ENCODE data around the gene LIN7C.

Gene LIN7C

DNA sequence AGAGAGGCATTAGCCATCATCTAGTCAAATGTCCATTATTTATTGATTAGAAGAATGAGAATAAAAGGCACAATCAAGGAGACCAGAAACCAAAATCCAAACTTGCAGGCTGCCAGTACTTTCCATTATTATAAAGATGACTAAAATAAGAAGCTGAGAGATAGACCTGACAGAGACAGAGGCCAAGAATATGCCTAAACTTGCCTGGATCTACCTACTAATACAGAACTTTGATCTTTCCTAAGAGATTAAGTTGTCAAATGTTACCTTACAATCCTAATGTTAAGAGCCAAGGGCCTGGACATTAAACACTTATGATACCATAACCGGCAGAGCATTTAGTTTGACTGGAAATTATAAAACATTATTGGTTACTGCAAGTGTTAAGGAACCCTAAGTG, 40.2 kb downstream of the LIN7C start:
- Histone ChIP-seq H3K36me3 (no peaks in the 10 kb centered on the region), H3K4me3 (ENCODE audit: low read depth, low read length) (no peak overlapping the region), H3K9me3 (no peaks in the 10 kb centered on the region), H3K4me1 (no peaks in the 10 kb centered on the region; the same call in 1 of the 2 replicates), H3K27me3 (no peaks in the 10 kb centered on the region)
- TF ChIP-seq, protein P1, sequence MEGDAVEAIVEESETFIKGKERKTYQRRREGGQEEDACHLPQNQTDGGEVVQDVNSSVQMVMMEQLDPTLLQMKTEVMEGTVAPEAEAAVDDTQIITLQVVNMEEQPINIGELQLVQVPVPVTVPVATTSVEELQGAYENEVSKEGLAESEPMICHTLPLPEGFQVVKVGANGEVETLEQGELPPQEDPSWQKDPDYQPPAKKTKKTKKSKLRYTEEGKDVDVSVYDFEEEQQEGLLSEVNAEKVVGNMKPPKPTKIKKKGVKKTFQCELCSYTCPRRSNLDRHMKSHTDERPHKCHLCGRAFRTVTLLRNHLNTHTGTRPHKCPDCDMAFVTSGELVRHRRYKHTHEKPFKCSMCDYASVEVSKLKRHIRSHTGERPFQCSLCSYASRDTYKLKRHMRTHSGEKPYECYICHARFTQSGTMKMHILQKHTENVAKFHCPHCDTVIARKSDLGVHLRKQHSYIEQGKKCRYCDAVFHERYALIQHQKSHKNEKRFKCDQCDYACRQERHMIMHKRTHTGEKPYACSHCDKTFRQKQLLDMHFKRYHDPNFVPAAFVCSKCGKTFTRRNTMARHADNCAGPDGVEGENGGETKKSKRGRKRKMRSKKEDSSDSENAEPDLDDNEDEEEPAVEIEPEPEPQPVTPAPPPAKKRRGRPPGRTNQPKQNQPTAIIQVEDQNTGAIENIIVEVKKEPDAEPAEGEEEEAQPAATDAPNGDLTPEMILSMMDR (IDR thresholded peaks at IDR 0.05; ENCODE audit: low read depth, low read length): no peak
- DNase-seq: no peak

DNA sequence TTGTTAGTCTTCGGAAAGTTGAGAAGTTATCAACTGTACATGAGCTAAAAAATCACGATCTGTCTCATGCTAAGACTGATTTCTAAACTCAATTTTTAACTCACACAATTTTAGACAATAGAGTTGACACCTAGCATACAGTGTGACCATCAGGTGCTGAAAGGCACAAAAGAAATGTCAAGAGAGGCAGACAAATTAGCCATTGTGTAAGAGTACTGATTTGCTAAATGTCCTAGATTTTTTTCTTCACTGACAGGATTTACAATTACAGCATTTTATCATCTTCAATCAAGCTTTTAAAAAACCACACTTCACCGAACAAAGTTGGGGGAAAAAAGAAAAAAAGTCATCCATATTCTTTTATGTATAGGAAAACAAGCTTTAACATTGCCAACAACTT, 40.9 kb downstream of the LIN7C start:
- H3K36me3 ChIP-seq: no peaks in the 10 kb centered on the region
- TF ChIP-seq, protein P1 (IDR thresholded peaks at IDR 0.05; ENCODE audit: low read depth, low read length): no peak
- DNase-seq: no peak
- H3K4me1 ChIP-seq: no peaks in the 10 kb centered on the region
- H3K27me3 ChIP-seq: no peaks in the 10 kb centered on the region
- H3K9me3 ChIP-seq: no peaks in the 10 kb centered on the region
- no peak overlapping the region for H3K4me3 ChIP-seq (ENCODE audit: low read depth, low read length)

DNA sequence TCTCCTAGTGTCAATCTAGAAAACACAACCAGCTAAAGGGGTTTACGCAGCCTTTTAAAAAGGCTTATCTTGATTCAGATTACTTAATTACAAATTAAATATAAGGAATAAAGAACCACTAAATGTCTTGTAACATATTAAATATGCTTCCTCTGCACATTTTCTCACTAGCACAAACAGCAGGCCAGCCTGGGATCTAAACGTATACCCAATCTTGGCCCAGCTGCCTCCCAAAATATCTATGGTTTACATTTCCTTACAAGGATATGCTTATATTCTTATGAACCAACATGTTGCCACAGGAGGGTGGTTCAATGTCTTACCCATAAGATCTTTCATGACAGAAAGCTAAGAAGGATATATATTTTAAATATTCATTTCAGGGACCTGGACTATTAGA, 41.7 kb downstream of the LIN7C start:
- TF ChIP-seq, protein P1 (IDR thresholded peaks at IDR 0.05; ENCODE audit: low read depth, low read length): no peak
- H3K4me3 ChIP-seq (ENCODE audit: low read depth, low read length): no peak overlapping the region
- H3K9me3 ChIP-seq: no peaks in the 10 kb centered on the region
- H3K27me3 ChIP-seq: no peaks in the 10 kb centered on the region
- DNase-seq: no peak
- no peaks in the 10 kb centered on the region for H3K4me1 ChIP-seq
- no peaks in the 10 kb centered on the region for H3K36me3 ChIP-seq

DNA sequence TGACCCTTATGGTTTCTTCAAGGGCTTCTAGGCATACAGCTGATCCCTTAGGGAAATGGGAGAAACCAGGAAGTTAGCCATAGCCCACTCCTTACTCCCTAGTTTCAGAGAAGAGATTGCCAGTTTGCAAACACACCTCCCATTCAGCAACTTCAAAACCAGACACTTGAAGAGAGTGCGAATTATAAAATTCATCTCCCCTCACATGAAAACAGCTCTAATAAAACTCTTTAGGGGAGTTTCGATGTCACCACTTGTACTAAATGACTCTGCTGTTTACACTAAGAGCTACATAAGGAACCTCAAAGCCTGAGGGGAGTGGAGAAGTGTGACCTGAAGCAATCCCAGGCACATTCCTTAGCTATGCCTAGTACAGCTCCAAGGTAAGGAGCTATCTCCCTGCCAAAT, 42.3 kb downstream of the LIN7C start:
- TF ChIP-seq, protein P1 (IDR thresholded peaks at IDR 0.05; ENCODE audit: low read depth, low read length): no peak
- no peak overlapping the region for H3K4me3 ChIP-seq (ENCODE audit: low read depth, low read length)
- DNase-seq: no peak
- no peaks in the 10 kb centered on the region for H3K27me3 ChIP-seq
- H3K9me3 ChIP-seq: no peaks in the 10 kb centered on the region
- no peaks in the 10 kb centered on the region for H3K36me3 ChIP-seq
- no peaks in the 10 kb centered on the region for H3K4me1 ChIP-seq

DNA sequence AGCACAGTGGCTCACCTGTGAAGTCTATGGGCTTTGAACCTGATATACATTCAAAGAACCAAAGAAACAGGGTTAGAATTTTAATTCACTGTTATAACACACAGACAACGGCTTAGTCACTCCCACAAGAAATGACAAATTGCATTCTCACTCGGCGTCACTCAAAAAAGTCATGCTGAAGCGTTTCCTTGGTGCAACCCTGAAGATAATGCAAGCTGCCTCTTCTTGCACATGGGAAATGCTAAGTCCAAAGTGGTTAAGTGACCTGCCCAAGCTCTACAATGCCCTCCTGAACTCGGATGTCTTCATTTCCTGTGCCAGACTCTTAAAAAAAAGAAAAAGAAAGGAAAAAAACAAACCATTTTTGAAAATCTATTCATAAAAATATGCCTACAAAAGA, 44.0 kb downstream of the LIN7C start:
- no peak for DNase-seq

DNA sequence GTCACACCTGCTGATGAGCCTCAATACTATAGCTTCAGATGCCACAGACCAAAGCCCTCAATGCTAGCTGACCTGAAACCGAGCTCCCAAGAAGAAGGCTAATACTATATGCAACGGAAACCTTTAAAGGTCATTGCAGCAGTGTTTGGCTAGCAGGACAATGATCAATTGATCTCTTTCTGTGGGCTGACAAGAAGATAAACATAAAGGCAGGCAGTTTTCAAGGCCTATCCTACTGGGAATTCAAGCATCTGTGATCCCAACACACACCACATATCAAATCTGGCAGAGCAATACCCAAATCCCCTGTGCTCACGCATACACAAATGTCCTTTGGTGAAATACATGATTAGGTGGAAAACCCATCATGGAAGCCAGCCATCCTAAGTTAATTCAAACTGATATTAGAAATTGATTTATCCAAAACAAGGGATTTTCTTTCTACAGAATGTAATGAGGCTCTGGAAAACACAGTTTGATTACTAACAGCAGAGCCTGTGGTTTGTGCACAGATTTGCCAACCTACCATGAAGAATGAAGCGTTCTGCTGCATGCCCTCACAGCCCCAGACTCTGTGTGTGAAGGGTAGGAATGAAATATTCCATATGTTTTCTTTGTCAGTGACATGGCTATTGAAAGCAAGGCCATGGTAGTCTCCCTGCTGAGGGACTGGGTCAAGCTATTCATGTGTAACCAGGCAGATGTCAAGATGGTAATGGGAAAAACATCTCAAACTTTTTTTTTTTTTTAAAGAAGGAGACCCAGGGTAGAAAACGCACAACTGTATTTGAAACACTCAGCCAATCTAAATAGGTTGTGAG, 46.2 kb downstream of the LIN7C start:
- no peak for DNase-seq
- TF ChIP-seq, protein P1 (IDR thresholded peaks at IDR 0.05; ENCODE audit: low read depth, low read length): no peak
- H3K27me3 ChIP-seq: no peaks in the 10 kb centered on the region
- H3K4me3 ChIP-seq (ENCODE audit: low read depth, low read length): no peak overlapping the region
- H3K9me3 ChIP-seq: no peaks in the 10 kb centered on the region
- H3K36me3 ChIP-seq: no peaks in the 10 kb centered on the region
- no peaks in the 10 kb centered on the region for H3K4me1 ChIP-seq

More for the DNA sequence above, 44.0 kb downstream of the LIN7C start:
- H3K4me1 ChIP-seq: no peaks in the 10 kb centered on the region
- TF ChIP-seq, protein P1 (IDR thresholded peaks at IDR 0.05; ENCODE audit: low read depth, low read length): no peak
- H3K36me3 ChIP-seq: no peaks in the 10 kb centered on the region
- no peaks in the 10 kb centered on the region for H3K9me3 ChIP-seq
- H3K27me3 ChIP-seq: no peaks in the 10 kb centered on the region
- no peak overlapping the region for H3K4me3 ChIP-seq (ENCODE audit: low read depth, low read length)
